Suprapubic skin (tissue), 4 donors: ENCODE measurements around the gene ASH1L. TPM values are rescaled to one million over a fixed set of nuclear protein-coding genes. Genes with fewer than 3 reads are reported as not detected.
A peak's percentile ranks its signal among the peaks of the same experiment; 100 is the strongest.

Source experiments
- DNase-seq, 2 donors: peaks; one replicate each; pipeline ENCODE4 v3.0.0-alpha.2; 2019; ENCODE audit warnings: low spot score in 2 of 2
- H3K27ac ChIP-seq: fragments of 200-600 bp; sonication (generic); one replicate; pipeline ENCODE4 v1.5.1; 2019
- H3K27me3 ChIP-seq: fragments of 200-600 bp; sonication (generic); one replicate; pipeline ENCODE4 v1.5.1; 2019
- H3K36me3 ChIP-seq: fragments of 200-600 bp; sonication (generic); one replicate; pipeline ENCODE4 v1.5.1; 2019
- H3K4me1 ChIP-seq: fragments of 200-600 bp; sonication (generic); one replicate; pipeline ENCODE4 v1.5.1; 2019
- H3K4me3 ChIP-seq: fragments of 200-600 bp; sonication (generic); one replicate; pipeline ENCODE4 v1.5.1; 2019; ENCODE audit warnings: mild to moderate bottlenecking
- H3K9me3 ChIP-seq: fragments of 200-600 bp; sonication (generic); one replicate; pipeline ENCODE4 v1.5.1; 2019
- CTCF ChIP-seq, 2 donors: fragments of 200-600 bp in 1 of 2; fragments of 450-650 bp in 1 of 2; sonication (generic) in 1 of 2; IDR thresholded peaks; one replicate each; pipeline ENCODE4 v1.5.1; 2016 to 2019; ENCODE audit warnings: antibody characterized with exemption in 2 of 2, mild to moderate bottlenecking in 1 of 2, moderate library complexity in 1 of 2
- EP300 ChIP-seq: sonication (generic); formaldehyde crosslinking; IDR thresholded peaks from one replicate; pipeline ENCODE4 v1.6.1; 2017; ENCODE audit warnings: antibody characterized with exemption
- POLR2A ChIP-seq, 2 donors: fragments of 450-650 bp; IDR thresholded peaks; one replicate each; pipeline ENCODE4 v1.6.1; 2017; ENCODE audit warnings: antibody characterized with exemption in 2 of 2, mild to moderate bottlenecking in 2 of 2, moderate library complexity in 2 of 2
- POLR2AphosphoS5 ChIP-seq, 3 donors: sonication (generic); formaldehyde crosslinking; IDR thresholded peaks; one replicate each; pipeline ENCODE4 v1.6.1; 2017; ENCODE audit warnings: antibody characterized with exemption in 3 of 3
- WGBS: methylation state at CpG from one replicate; pipeline ENCODE4 v1.1.5; 2018; 5-methylcytosine and 5-hydroxymethylcytosine counted together
- total RNA-seq, 4 donors: library from RNA; depleted of rRNA; stranded (reverse); fragments of >200 nt; gene quantifications; one replicate each; pipeline ENCODE4 v1.1.0, GENCODE V29; 2016

ASH1L gene
- total RNA-seq, 4 donors from 2014 or later, result 51.9 to 121 (median 66.2) TPM

- WGBS, result 85% methylated on average over 5 of the region's 5 CpGs
- Histone ChIP-seq H3K36me3 (peaks cover 10% of the 10 kb centered on the region), H3K4me1 (peaks cover 33% of the 10 kb centered on the region), H3K27me3 (no peaks in the 10 kb centered on the region), H3K4me3 (no peak overlapping the region), H3K9me3 (no peaks in the 10 kb centered on the region), H3K27ac (no peak overlapping the region)
- no peak for DNase-seq
- TF ChIP-seq EP300, result no peak
- TF ChIP-seq POLR2AphosphoS5 (IDR thresholded peaks at IDR 0.05), result no peak
- no peak for TF ChIP-seq POLR2A (IDR thresholded peaks at IDR 0.05)
- no peak for TF ChIP-seq CTCF (IDR thresholded peaks at IDR 0.05)
Observed at GRCh38 chr1:155319536-155319935, 243.1 kb downstream of the ASH1L start.

DNA sequence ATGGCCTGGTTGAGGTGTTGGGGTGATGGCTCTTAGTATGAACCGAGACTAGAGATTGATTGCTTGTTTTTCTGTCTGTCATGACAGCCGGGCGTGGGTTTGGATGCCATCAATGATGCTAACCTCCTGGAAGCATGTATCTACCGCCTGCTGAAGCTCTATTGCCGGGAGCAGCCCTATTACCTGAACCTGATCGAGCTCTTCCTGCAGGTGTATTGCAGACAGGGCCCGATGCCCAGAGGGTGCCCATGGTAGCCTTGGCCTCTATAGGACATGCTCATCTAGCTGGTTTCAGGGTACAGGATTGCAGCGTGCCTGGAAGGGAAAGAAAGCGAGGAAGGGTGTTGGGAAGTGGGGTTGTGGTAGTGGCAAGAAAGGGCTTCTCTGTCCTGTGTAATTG lies 244.5 kb downstream of the ASH1L start:
- H3K27me3 ChIP-seq, result no peaks in the 10 kb centered on the region
- TF ChIP-seq EP300, result no peak
- no peak overlapping the region for H3K27ac ChIP-seq
- H3K9me3 ChIP-seq, result no peaks in the 10 kb centered on the region
- H3K4me1 ChIP-seq, result peaks cover 33% of the 10 kb centered on the region
- no peak overlapping the region for H3K4me3 ChIP-seq
- WGBS, result 93% methylated on average over 5 of the region's 9 CpGs
- H3K36me3 ChIP-seq, result peaks cover 10% of the 10 kb centered on the region
- no peak for DNase-seq

- Histone ChIP-seq H3K27ac (no peak overlapping the region), H3K4me1 (peaks cover 21% of the 10 kb centered on the region), H3K4me3 (no peak overlapping the region), H3K9me3 (no peaks in the 10 kb centered on the region), H3K36me3 (peaks cover 10% of the 10 kb centered on the region), H3K27me3 (no peaks in the 10 kb centered on the region)
- TF ChIP-seq CTCF (IDR thresholded peaks at IDR 0.05) (no peak), EP300 (no peak), POLR2A (IDR thresholded peaks at IDR 0.05) (no peak), POLR2AphosphoS5 (IDR thresholded peaks at IDR 0.05) (no peak)
- no peak for DNase-seq
- 86% methylated on average over 3 of the region's 3 CpGs for WGBS
Observed at GRCh38 chr1:155316922-155317321, 245.7 kb downstream of the ASH1L start.

DNA sequence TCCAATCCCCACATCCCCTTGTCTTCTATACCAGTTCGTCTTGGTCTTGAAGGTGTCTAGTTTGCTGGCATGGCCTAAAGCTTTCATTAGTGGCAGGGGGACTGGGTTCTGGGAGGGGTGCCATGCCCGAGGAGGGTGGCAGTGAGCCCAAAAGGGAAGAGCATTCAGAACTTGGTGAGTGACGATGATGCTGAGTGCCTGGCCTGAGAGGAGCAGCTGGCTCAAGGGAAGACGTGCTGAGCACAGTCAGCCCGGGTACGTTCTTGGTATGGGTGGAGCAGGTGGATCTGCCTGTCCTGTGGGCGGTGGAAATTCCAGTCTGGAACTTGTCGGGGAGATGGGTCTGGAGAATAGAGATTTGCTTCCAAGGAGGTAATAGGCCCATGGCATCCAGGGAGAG lies 249.3 kb downstream of the ASH1L start:
- H3K36me3 ChIP-seq, result peaks cover 2% of the 10 kb centered on the region
- 50% methylated on average over 8 of the region's 8 CpGs for WGBS
- TF ChIP-seq POLR2AphosphoS5 (IDR thresholded peaks at IDR 0.05), result no peak
- TF ChIP-seq POLR2A (IDR thresholded peaks at IDR 0.05), result no peak
- no peak for TF ChIP-seq CTCF (IDR thresholded peaks at IDR 0.05)
- no peak for TF ChIP-seq EP300
- peaks cover 16% of the 10 kb centered on the region for H3K4me1 ChIP-seq
- no peaks in the 10 kb centered on the region for H3K9me3 ChIP-seq
- no peak overlapping the region for H3K27ac ChIP-seq
- no peak for DNase-seq
- H3K27me3 ChIP-seq, result no peaks in the 10 kb centered on the region
- no peak overlapping the region for H3K4me3 ChIP-seq

DNA sequence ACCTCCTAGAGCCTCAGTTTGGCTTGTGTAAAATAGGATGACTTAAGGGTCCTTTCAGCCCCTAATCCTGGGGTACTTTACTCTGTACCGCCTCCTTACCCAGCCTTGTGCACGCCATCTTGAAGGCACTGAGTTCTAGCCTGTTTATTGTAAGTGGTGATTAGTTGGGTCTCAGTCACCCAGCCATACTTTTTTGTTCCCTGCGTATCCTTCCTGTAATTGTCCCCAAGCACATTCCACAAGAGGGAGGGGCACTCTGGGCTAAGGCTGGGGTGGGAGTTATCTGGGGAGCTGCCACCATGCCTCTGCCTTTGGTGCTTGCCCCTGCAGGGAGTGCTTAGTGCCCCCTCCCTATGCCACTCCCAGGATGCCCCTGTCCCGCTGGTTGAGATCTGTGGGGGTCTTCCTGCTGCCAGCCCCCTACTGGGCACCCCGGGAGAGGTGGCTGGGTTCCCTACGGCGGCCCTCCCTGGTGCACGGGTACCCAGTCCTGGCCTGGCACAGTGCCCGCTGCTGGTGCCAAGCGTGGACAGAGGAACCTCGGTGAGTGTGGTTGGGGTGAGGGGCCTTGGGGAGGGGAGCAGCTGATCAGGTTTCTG lies 253.1 kb downstream of the ASH1L start:
- TF ChIP-seq POLR2AphosphoS5 (IDR thresholded peaks at IDR 0.05) (no peak), EP300 (no peak), POLR2A (IDR thresholded peaks at IDR 0.05) (no peak), CTCF (IDR thresholded peaks at IDR 0.05) (no peak)
- no peaks in the 10 kb centered on the region for H3K36me3 ChIP-seq
- H3K4me1 ChIP-seq, result peaks cover 19% of the 10 kb centered on the region
- peak overlapping the region; percentile 87 for H3K4me3 ChIP-seq
- 11% methylated on average over 11 of the region's 11 CpGs for WGBS
- peak overlapping the region; percentile 88 for H3K27ac ChIP-seq
- H3K9me3 ChIP-seq, result no peaks in the 10 kb centered on the region
- no peaks in the 10 kb centered on the region for H3K27me3 ChIP-seq
- DNase-seq, result no peak
